IMR-90 (cell line): ENCODE results near the gene RAD51B. TPM values are rescaled to one million over a fixed set of nuclear protein-coding genes. Genes with fewer than 3 reads are reported as not detected.

Source experiments
- ATAC-seq: fragments of 200-7000 bp; cut with Tn5 transposase; 2 replicates; pipeline ENCODE4 v1.9.1; 2020; ENCODE audit warnings: low read depth, mild to moderate bottlenecking, moderate library complexity
- BruUV-seq: library from RNA; stranded (reverse); fragments of 400-500 nt; replicated peaks from 2 replicates; lab custom pipeline; 2021; lab: Mats Ljungman, UMichigan
- CTCF ChIA-PET: fragments of 300-600 bp; formaldehyde crosslinking; extraction: SDS; loops from one replicate; lab custom pipeline; 2021; ENCODE audit warnings: antibody characterized with exemption; lab: Yijun Ruan, JAX
- POLR2A ChIA-PET: fragments of 300-600 bp; sonication (Branson Sonifier 250); formaldehyde crosslinking; loops from one replicate; lab custom pipeline; 2022; ENCODE audit warnings: antibody characterized with exemption; ENCODE audit not compliant: unreplicated experiment; lab: Charles Lee
- DNase-seq: peaks from one replicate; pipeline ENCODE4 v3.0.0; 2013
- H2AFZ ChIP-seq: replicated peaks from 2 replicates; pipeline ENCODE3; 2013; ENCODE audit warnings: low read length, mild to moderate bottlenecking; ENCODE audit not compliant: poor library complexity
- H2AK5ac ChIP-seq: 2 replicates; pipeline ENCODE4 v1.6.1; 2013; ENCODE audit warnings: low read depth, low read length, inconsistent platforms
- H2AK9ac ChIP-seq: replicated peaks from 2 replicates; pipeline ENCODE3; 2013; ENCODE audit warnings: mild to moderate bottlenecking, low read depth, low read length, moderate library complexity; ENCODE audit not compliant: poor library complexity
- H2BK120ac ChIP-seq: 2 replicates; pipeline ENCODE4 v1.6.1; 2013; ENCODE audit warnings: low read depth, low read length, inconsistent platforms
- H2BK15ac ChIP-seq: 3 replicates; pipeline ENCODE4 v1.6.1; 2013; ENCODE audit warnings: low read depth, low read length, inconsistent platforms
- H2BK20ac ChIP-seq: 2 replicates; pipeline ENCODE4 v1.6.1; 2013; ENCODE audit warnings: low read depth, mild to moderate bottlenecking, inconsistent platforms, low read length, moderate library complexity
- H2BK5ac ChIP-seq: 2 replicates; pipeline ENCODE4 v1.6.1; 2013; ENCODE audit warnings: mild to moderate bottlenecking, low read depth, low read length, inconsistent platforms; ENCODE audit not compliant: poor library complexity, severe bottlenecking
- H3K14ac ChIP-seq: replicated peaks from 2 replicates; pipeline ENCODE4 v1.6.1; 2013; ENCODE audit warnings: low read depth, low read length, inconsistent platforms
- H3K18ac ChIP-seq: 2 replicates; pipeline ENCODE4 v1.6.1; 2013; ENCODE audit warnings: low read depth, low read length, control low read depth
- H3K23ac ChIP-seq: 2 replicates; pipeline ENCODE4 v1.6.1; 2013; ENCODE audit warnings: low read depth, low read length, inconsistent platforms
- H3K27ac ChIP-seq: 2 replicates; pipeline ENCODE4 v1.5.1; 2013; ENCODE audit warnings: mild to moderate bottlenecking, control low read depth, low read length; ENCODE audit not compliant: insufficient read depth
- H3K27me3 ChIP-seq: 2 replicates; pipeline ENCODE4 v1.6.1; 2013; ENCODE audit warnings: low read length; ENCODE audit not compliant: control insufficient read depth, insufficient read depth
- H3K36me3 ChIP-seq: 2 replicates; pipeline ENCODE4 v1.6.1; 2013; ENCODE audit warnings: low read length, mixed read lengths; ENCODE audit not compliant: control insufficient read depth, insufficient read depth
- H3K4ac ChIP-seq: 2 replicates; pipeline ENCODE4 v1.6.1; 2013; ENCODE audit warnings: low read depth, low read length, inconsistent platforms
- H3K4me1 ChIP-seq: 2 replicates; pipeline ENCODE4 v1.6.1; 2013; ENCODE audit warnings: low read length, mixed read lengths; ENCODE audit not compliant: control insufficient read depth, insufficient read depth
- H3K4me2 ChIP-seq: 2 replicates; pipeline ENCODE4 v1.6.1; 2013; ENCODE audit warnings: low read depth, mild to moderate bottlenecking, control low read depth, low read length, moderate library complexity
- H3K4me3 ChIP-seq: 2 replicates; pipeline ENCODE4 v1.5.1; 2013; ENCODE audit warnings: low read depth, mild to moderate bottlenecking, control low read depth, low read length, moderate library complexity; ENCODE audit not compliant: insufficient read depth
- H3K56ac ChIP-seq: 2 replicates; pipeline ENCODE4 v1.6.1; 2013; ENCODE audit warnings: low read length, inconsistent platforms; ENCODE audit not compliant: insufficient read depth; ENCODE audit errors: extremely low read depth
- H3K79me1 ChIP-seq, 2 experiments: 2 replicates each; pipeline ENCODE4 v1.6.1; 2013; ENCODE audit warnings: low read length in 2 of 2, inconsistent platforms in 1 of 2, low read depth in 1 of 2
- H3K9ac ChIP-seq: 2 replicates; pipeline ENCODE4 v1.6.1; 2013; ENCODE audit warnings: low read depth, low read length, control low read depth
- H3K9me1 ChIP-seq: 2 replicates; pipeline ENCODE4 v1.6.1; 2013; ENCODE audit warnings: low read length, inconsistent platforms; ENCODE audit not compliant: insufficient read depth
- H3K9me3 ChIP-seq: 2 replicates; pipeline ENCODE4 v1.6.1; 2013; ENCODE audit warnings: low read length; ENCODE audit not compliant: control insufficient read depth, insufficient read depth
- H4K20me1 ChIP-seq: 2 replicates; pipeline ENCODE4 v1.6.1; 2013; ENCODE audit warnings: low read length, inconsistent platforms; ENCODE audit not compliant: insufficient read depth
- H4K5ac ChIP-seq: 2 replicates; pipeline ENCODE4 v1.6.1; 2013; ENCODE audit warnings: mild to moderate bottlenecking, low read depth, low read length, control low read depth
- H4K8ac ChIP-seq, 2 experiments: 2 replicates each; pipeline ENCODE4 v1.6.1; 2013; ENCODE audit warnings: low read depth in 2 of 2, low read length in 2 of 2, control low read depth in 1 of 2, inconsistent platforms in 1 of 2
- H4K91ac ChIP-seq: 2 replicates; pipeline ENCODE4 v1.6.1; 2013; ENCODE audit warnings: low read depth, low read length, inconsistent platforms; ENCODE audit not compliant: insufficient read depth
- BHLHE40 ChIP-seq: fragments of 150-350 bp; IDR thresholded peaks from 2 replicates; pipeline ENCODE4 v1.6.1; 2016; ENCODE audit warnings: mild to moderate bottlenecking, low read depth, low read length
- FOS ChIP-seq: fragments of 150-350 bp; IDR thresholded peaks from 2 replicates; pipeline ENCODE4 v1.6.1; 2016; ENCODE audit warnings: low read depth, low read length
- MAFK ChIP-seq: IDR thresholded peaks from 2 replicates; pipeline ENCODE4 v1.6.1; 2012; ENCODE audit warnings: low read depth, low read length, improper control_type of control experiment
- MXI1 ChIP-seq: IDR thresholded peaks from 2 replicates; pipeline ENCODE4 v1.6.1; 2012; ENCODE audit warnings: low read depth, mild to moderate bottlenecking, low read length, moderate library complexity, borderline replicate concordance
- RAD21 ChIP-seq: IDR thresholded peaks from 2 replicates; pipeline ENCODE4 v1.6.1; 2012; ENCODE audit warnings: low read length, improper control_type of control experiment
- dilution Hi-C: fragments of 300-500 bp; cut with HindIII; formaldehyde crosslinking; loops from one replicate; pipeline ENCODE4 v1.14.3; 2018; ENCODE audit warnings: low sequenced_read_pairs; ENCODE audit not compliant: unreplicated experiment
- in situ Hi-C: fragments of 300-500 bp; cut with MboI; formaldehyde crosslinking; loops from 3 replicates; pipeline ENCODE4 v1.14.3; 2019; ENCODE audit warnings: low sequenced_read_pairs, inconsistent platforms, mixed read lengths
- intact Hi-C: fragments of 100-400 bp; cut with micrococcal nuclease; formaldehyde crosslinking; loops from 2 replicates; pipeline ENCODE4 v1.10.0; 2022
- polyA plus RNA-seq, 3 experiments: library from polyadenylated mRNA; depleted of rRNA; stranded (reverse); fragments of >200 nt; gene quantifications; 2 replicates each; pipeline ENCODE4 v1.2.3, GENCODE V29; 2012; ENCODE audit warnings: low replicate concordance in 1 of 3
- total RNA-seq: library from RNA; depleted of rRNA; stranded (reverse); fragments of >200 nt; gene quantifications from 2 replicates; pipeline ENCODE4 v1.2.3, GENCODE V29; 2012

Gene RAD51B
- total and polyA plus RNA-seq, 2 of the 4 experiments (the other 2 are of a cell fraction): 5.1 to 18.8 TPM

GRCh38 chr14:67875175-67876006 lies 55.8 kb downstream of the RAD51B start (continued):
- TF ChIP-seq BHLHE40: no peak

- Histone ChIP-seq H2BK20ac (no peak overlapping the region), H3K79me1 (no peaks in the 10 kb centered on the region), H3K4me3 (no peak overlapping the region), H4K91ac (no peak overlapping the region), H2BK5ac (no peak overlapping the region), H3K23ac (no peak overlapping the region), H2BK120ac (no peak overlapping the region), H4K20me1 (no peaks in the 10 kb centered on the region), H3K27me3 (no peaks in the 10 kb centered on the region), H4K5ac (no peak overlapping the region), H4K8ac (no peak overlapping the region), H3K9me3 (no peaks in the 10 kb centered on the region), H2AK9ac (no peak overlapping the region), H2BK15ac (no peak overlapping the region), H3K4me2 (no peak overlapping the region), H3K4me1 (no peaks in the 10 kb centered on the region), H3K14ac (no peak overlapping the region), H3K36me3 (no peaks in the 10 kb centered on the region), H3K4ac (no peak overlapping the region), H3K56ac (no peak overlapping the region), H3K9ac (no peak overlapping the region), H3K18ac (no peak overlapping the region), H3K9me1 (no peaks in the 10 kb centered on the region), H3K27ac (no peak overlapping the region), H2AFZ (no peak overlapping the region), H2AK5ac (no peak overlapping the region)
- POLR2A ChIA-PET: no interaction called here
- TF ChIP-seq FOS (no peak), MAFK (no peak), RAD21 (no peak), MXI1 (no peak)
- BruUV-seq: no TSS peak
- dilution Hi-C loops: no loop called here
- intact Hi-C loops: loop anchor here (1.0 kb wide), 1 partner anchor 13 kb away; no protein-coding TSS in a partner anchor
- no peak for ATAC-seq
- CTCF ChIA-PET: interaction anchor here (0.6 kb wide), 1 partner anchor 1175 kb away, joined by 3 read pairs; no protein-coding TSS in a partner anchor
- no peak for DNase-seq
- in situ Hi-C loops: loop anchor here (25.0 kb wide), 1 partner anchor 1233 kb away; no protein-coding TSS in a partner anchor
Observed at GRCh38 chr14:67879026-67879425, 59.4 kb downstream of the RAD51B start.
